Liver (tissue), 9 donors: Measurements from ENCODE around the gene PCDH9. TPM values are rescaled to one million over a fixed set of nuclear protein-coding genes. Genes with fewer than 3 reads are reported as not detected.

Experiments used
- DNase-seq: peaks from one replicate; pipeline ENCODE4 v3.0.0-alpha.2; 2017; ENCODE audit warnings: low spot score
- H3K27ac ChIP-seq, 2 donors: one replicate each; pipeline ENCODE4 v1.7.0; 2013; ENCODE audit warnings: inconsistent platforms in 2 of 2, low read length in 2 of 2, control low read depth in 1 of 2, low read depth in 1 of 2, mild to moderate bottlenecking in 1 of 2
- H3K27me3 ChIP-seq, 4 donors: one replicate each; pipeline versions ENCODE4 v1.6.1 to v1.7.0; 2013; ENCODE audit warnings: low read length in 3 of 4, inconsistent platforms in 1 of 4, mild to moderate bottlenecking in 1 of 4, moderate library complexity in 1 of 4; ENCODE audit not compliant: control insufficient read depth in 4 of 4, insufficient read depth in 4 of 4
- H3K36me3 ChIP-seq, 4 donors: one replicate each; pipeline versions ENCODE4 v1.6.1 to v1.7.0; 2013; ENCODE audit warnings: low read length in 3 of 4, mild to moderate bottlenecking in 3 of 4, low read depth in 1 of 4, moderate library complexity in 1 of 4; ENCODE audit not compliant: control insufficient read depth in 4 of 4, insufficient read depth in 3 of 4
- H3K4me1 ChIP-seq, 4 donors: one replicate each; pipeline versions ENCODE4 v1.6.1 to v1.7.0; 2013; ENCODE audit warnings: low read length in 3 of 4, mild to moderate bottlenecking in 3 of 4, moderate library complexity in 1 of 4; ENCODE audit not compliant: control insufficient read depth in 4 of 4, insufficient read depth in 4 of 4
- H3K4me3 ChIP-seq, 3 donors: one replicate each; pipeline versions ENCODE4 v1.6.1 to v1.7.0; 2013; ENCODE audit warnings: low read length in 3 of 3, control low read depth in 1 of 3, low read depth in 1 of 3, mild to moderate bottlenecking in 1 of 3
- H3K9ac ChIP-seq, 2 donors: one replicate each; pipeline ENCODE4 v1.7.0; 2013; ENCODE audit warnings: low read length in 2 of 2, mild to moderate bottlenecking in 2 of 2, moderate library complexity in 2 of 2, control low read depth in 1 of 2, low read depth in 1 of 2
- H3K9me3 ChIP-seq, 4 donors: one replicate each; pipeline versions ENCODE4 v1.6.1 to v1.7.0; 2013; ENCODE audit warnings: low read length in 3 of 4; ENCODE audit not compliant: control insufficient read depth in 4 of 4
- EGR1 ChIP-seq, 2 donors: IDR thresholded peaks; 2 replicates each; pipeline ENCODE4 v1.6.1; 2016 to 2018; ENCODE audit warnings: antibody characterized with exemption in 2 of 2, low read depth in 2 of 2
- FOXA1 ChIP-seq: IDR thresholded peaks from 2 replicates; pipeline ENCODE4 v1.6.1; 2016; ENCODE audit warnings: antibody characterized with exemption
- FOXA2 ChIP-seq: IDR thresholded peaks from 2 replicates; pipeline ENCODE4 v1.6.1; 2016; ENCODE audit warnings: antibody characterized with exemption
- GABPA ChIP-seq, 2 donors: IDR thresholded peaks in 1 of 2; conservative IDR thresholded peaks in 1 of 2; 2 replicates each; pipeline ENCODE4 v1.6.1; 2016; ENCODE audit warnings: antibody characterized with exemption in 2 of 2, mild to moderate bottlenecking in 1 of 2, moderate library complexity in 1 of 2
- HNF4A ChIP-seq, 2 donors: conservative IDR thresholded peaks; 2 replicates each; pipeline ENCODE4 v1.6.1; 2016; ENCODE audit warnings: antibody characterized with exemption in 2 of 2, mild to moderate bottlenecking in 2 of 2
- HNF4G ChIP-seq: IDR thresholded peaks from 2 replicates; pipeline ENCODE4 v1.6.1; 2016; ENCODE audit warnings: antibody characterized with exemption
- RAD21 ChIP-seq, 2 donors: IDR thresholded peaks; 2 replicates each; pipeline ENCODE4 v1.6.1; 2016; ENCODE audit warnings: antibody characterized with exemption in 2 of 2, mild to moderate bottlenecking in 2 of 2
- RXRA ChIP-seq, 2 donors: IDR thresholded peaks; 2 replicates each; pipeline ENCODE4 v1.6.1; 2017 to 2018; ENCODE audit warnings: antibody characterized with exemption in 2 of 2, mild to moderate bottlenecking in 1 of 2
- YY1 ChIP-seq: IDR thresholded peaks from 2 replicates; pipeline ENCODE4 v1.6.1; 2016; ENCODE audit warnings: antibody characterized with exemption, mild to moderate bottlenecking
- WGBS: extraction: QIAGEN DNeasy Blood & Tissue Kit; methylation state at CpG from one replicate; pipeline ENCODE4 v1.1.7; 2013; 5-methylcytosine and 5-hydroxymethylcytosine counted together
- polyA plus RNA-seq, 2 donors: library from polyadenylated mRNA; stranded (reverse) in 1 of 2; unstranded in 1 of 2; fragments of 200-250 nt in 1 of 2; fragments of >200 nt in 1 of 2; fragmentation: Nextera tagmentation in 1 of 2; extraction: Ambion mirVana in 1 of 2; gene quantifications; one replicate each; pipeline versions ENCODE4 v1.2.1 to v1.2.3, GENCODE V29; 2013 to 2015
- total RNA-seq, 2 donors: library from RNA; depleted of rRNA; stranded (reverse); fragments of >200 nt; gene quantifications; one replicate each; pipeline ENCODE4 v1.2.3, GENCODE V29; 2014
- TF ChIP-seq, protein P1 (sequence below): IDR thresholded peaks from 2 replicates; pipeline ENCODE4 v1.6.1; 2016; ENCODE audit warnings: antibody characterized with exemption
- TF ChIP-seq, protein P2 (sequence below): IDR thresholded peaks from 2 replicates; pipeline ENCODE4 v1.6.1; 2016; ENCODE audit warnings: antibody characterized with exemption
- TF ChIP-seq, protein P3 (sequence below): IDR thresholded peaks from 2 replicates; pipeline ENCODE4 v1.6.1; 2016; ENCODE audit warnings: antibody characterized with exemption, mild to moderate bottlenecking
- TF ChIP-seq, protein P4 (sequence below): fragments of 150-350 bp; IDR thresholded peaks from 2 replicates; pipeline ENCODE4 v1.5.1; 2017; ENCODE audit warnings: improper control_type of control experiment, low read depth, low read length; ENCODE audit not compliant: missing input control
- TF ChIP-seq, protein P5 (sequence below): IDR thresholded peaks from 2 replicates; pipeline ENCODE4 v1.6.1; 2016; ENCODE audit warnings: antibody characterized with exemption
- donor health status: healthy.
- donor health status: healthy.
- donor health status: healthy.
- donor health status: healthy.
- donor health status: healthy.

Gene PCDH9
- total and polyA plus RNA-seq, 4 donors, result 0.90 to 4.0 (median 2.2) TPM

DNA sequence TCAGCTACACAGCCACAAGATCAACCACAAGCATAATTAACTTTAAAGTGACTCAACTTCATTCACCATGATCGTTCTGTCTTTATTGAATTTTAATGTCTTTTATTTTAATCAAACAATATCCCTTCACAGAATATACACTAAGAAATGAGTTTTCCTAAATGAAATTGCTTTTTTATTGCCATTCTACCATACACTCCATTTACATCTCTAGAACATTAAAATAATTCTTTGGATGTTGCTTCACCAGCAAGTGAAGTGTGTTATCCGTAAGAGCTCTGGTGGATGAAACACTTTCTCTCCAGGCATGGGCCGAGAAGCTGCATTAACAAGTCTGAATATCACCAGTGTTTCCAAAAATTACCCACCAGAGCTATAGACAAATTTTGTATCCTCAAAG lies 789.2 kb downstream of the PCDH9 start:
- Histone ChIP-seq H3K9ac (no peak overlapping the region), H3K4me3 (no peak overlapping the region), H3K4me1 (no peaks in the 10 kb centered on the region), H3K27ac (no peak overlapping the region), H3K27me3 (no peaks in the 10 kb centered on the region), H3K9me3 (no peaks in the 10 kb centered on the region), H3K36me3 (no peaks in the 10 kb centered on the region)
- no peak for DNase-seq
- TF ChIP-seq HNF4A (conservative IDR thresholded peaks at IDR 0.05) (no peak), GABPA (IDR thresholded peaks at IDR 0.05 in 1 of 2, conservative IDR thresholded peaks at IDR 0.05 in 1 of 2) (no peak), YY1 (no peak), EGR1 (IDR thresholded peaks at IDR 0.05; ENCODE audit: low read depth in 2 of 2) (no peak), FOXA2 (no peak), FOXA1 (no peak), RAD21 (IDR thresholded peaks at IDR 0.05) (no peak), HNF4G (no peak)
- TF ChIP-seq, protein P1, sequence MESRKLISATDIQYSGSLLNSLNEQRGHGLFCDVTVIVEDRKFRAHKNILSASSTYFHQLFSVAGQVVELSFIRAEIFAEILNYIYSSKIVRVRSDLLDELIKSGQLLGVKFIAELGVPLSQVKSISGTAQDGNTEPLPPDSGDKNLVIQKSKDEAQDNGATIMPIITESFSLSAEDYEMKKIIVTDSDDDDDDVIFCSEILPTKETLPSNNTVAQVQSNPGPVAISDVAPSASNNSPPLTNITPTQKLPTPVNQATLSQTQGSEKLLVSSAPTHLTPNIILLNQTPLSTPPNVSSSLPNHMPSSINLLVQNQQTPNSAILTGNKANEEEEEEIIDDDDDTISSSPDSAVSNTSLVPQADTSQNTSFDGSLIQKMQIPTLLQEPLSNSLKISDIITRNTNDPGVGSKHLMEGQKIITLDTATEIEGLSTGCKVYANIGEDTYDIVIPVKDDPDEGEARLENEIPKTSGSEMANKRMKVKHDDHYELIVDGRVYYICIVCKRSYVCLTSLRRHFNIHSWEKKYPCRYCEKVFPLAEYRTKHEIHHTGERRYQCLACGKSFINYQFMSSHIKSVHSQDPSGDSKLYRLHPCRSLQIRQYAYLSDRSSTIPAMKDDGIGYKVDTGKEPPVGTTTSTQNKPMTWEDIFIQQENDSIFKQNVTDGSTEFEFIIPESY, result no peak
- TF ChIP-seq, protein P2, sequence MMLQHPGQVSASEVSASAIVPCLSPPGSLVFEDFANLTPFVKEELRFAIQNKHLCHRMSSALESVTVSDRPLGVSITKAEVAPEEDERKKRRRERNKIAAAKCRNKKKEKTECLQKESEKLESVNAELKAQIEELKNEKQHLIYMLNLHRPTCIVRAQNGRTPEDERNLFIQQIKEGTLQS, result no peak
- TF ChIP-seq, protein P3, sequence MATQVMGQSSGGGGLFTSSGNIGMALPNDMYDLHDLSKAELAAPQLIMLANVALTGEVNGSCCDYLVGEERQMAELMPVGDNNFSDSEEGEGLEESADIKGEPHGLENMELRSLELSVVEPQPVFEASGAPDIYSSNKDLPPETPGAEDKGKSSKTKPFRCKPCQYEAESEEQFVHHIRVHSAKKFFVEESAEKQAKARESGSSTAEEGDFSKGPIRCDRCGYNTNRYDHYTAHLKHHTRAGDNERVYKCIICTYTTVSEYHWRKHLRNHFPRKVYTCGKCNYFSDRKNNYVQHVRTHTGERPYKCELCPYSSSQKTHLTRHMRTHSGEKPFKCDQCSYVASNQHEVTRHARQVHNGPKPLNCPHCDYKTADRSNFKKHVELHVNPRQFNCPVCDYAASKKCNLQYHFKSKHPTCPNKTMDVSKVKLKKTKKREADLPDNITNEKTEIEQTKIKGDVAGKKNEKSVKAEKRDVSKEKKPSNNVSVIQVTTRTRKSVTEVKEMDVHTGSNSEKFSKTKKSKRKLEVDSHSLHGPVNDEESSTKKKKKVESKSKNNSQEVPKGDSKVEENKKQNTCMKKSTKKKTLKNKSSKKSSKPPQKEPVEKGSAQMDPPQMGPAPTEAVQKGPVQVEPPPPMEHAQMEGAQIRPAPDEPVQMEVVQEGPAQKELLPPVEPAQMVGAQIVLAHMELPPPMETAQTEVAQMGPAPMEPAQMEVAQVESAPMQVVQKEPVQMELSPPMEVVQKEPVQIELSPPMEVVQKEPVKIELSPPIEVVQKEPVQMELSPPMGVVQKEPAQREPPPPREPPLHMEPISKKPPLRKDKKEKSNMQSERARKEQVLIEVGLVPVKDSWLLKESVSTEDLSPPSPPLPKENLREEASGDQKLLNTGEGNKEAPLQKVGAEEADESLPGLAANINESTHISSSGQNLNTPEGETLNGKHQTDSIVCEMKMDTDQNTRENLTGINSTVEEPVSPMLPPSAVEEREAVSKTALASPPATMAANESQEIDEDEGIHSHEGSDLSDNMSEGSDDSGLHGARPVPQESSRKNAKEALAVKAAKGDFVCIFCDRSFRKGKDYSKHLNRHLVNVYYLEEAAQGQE, result no peak
- TF ChIP-seq, protein P4, sequence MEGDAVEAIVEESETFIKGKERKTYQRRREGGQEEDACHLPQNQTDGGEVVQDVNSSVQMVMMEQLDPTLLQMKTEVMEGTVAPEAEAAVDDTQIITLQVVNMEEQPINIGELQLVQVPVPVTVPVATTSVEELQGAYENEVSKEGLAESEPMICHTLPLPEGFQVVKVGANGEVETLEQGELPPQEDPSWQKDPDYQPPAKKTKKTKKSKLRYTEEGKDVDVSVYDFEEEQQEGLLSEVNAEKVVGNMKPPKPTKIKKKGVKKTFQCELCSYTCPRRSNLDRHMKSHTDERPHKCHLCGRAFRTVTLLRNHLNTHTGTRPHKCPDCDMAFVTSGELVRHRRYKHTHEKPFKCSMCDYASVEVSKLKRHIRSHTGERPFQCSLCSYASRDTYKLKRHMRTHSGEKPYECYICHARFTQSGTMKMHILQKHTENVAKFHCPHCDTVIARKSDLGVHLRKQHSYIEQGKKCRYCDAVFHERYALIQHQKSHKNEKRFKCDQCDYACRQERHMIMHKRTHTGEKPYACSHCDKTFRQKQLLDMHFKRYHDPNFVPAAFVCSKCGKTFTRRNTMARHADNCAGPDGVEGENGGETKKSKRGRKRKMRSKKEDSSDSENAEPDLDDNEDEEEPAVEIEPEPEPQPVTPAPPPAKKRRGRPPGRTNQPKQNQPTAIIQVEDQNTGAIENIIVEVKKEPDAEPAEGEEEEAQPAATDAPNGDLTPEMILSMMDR, result no peak
- 83% methylated on average over 3 of the region's 3 CpGs for WGBS

DNA sequence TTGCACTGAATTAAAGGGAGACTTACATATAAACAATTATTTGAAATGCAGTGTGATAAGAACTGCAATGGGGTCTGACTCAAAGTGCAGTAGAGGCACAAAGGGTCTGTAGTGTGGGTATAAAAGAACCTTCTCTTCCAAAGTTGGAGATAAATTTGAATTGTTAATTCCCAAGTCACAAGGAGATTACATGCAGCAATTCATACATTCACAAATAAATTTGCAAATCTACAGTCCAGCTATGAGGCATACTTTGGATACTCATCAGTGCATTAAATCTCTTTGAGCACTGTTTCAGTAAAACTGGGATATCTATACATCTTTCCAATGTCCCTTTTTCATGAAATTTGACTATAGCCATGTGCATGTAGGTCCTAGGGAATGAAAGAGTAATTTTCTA lies 799.4 kb downstream of the PCDH9 start:
- Histone ChIP-seq H3K9ac (no peak overlapping the region), H3K4me1 (no peaks in the 10 kb centered on the region), H3K27ac (no peak overlapping the region), H3K27me3 (peaks cover 0 to 5% (median 0%) of the 10 kb centered on the region in 4 donors), H3K9me3 (no peaks in the 10 kb centered on the region), H3K36me3 (no peaks in the 10 kb centered on the region), H3K4me3 (no peak overlapping the region)
- DNase-seq, result no peak
- TF ChIP-seq HNF4G (no peak), GABPA (IDR thresholded peaks at IDR 0.05 in 1 of 2, conservative IDR thresholded peaks at IDR 0.05 in 1 of 2) (no peak), FOXA2 (no peak), RXRA (IDR thresholded peaks at IDR 0.05) (no peak), EGR1 (IDR thresholded peaks at IDR 0.05; ENCODE audit: low read depth in 2 of 2) (no peak), RAD21 (IDR thresholded peaks at IDR 0.05) (no peak), FOXA1 (no peak)
- TF ChIP-seq, protein P3, result no peak
- TF ChIP-seq, protein P5, sequence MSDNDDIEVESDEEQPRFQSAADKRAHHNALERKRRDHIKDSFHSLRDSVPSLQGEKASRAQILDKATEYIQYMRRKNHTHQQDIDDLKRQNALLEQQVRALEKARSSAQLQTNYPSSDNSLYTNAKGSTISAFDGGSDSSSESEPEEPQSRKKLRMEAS, result no peak
- TF ChIP-seq, protein P4, result no peak
- TF ChIP-seq, protein P2, result no peak
